GM23338 (cell line): ENCODE measurements around the gene NDUFV1. TPM values are rescaled to one million over a fixed set of nuclear protein-coding genes. Genes with fewer than 3 reads are reported as not detected.

ENCODE experiments used
- ATAC-seq: fragments of 200-7000 bp; cut with Tn5 transposase; 3 replicates; pipeline ENCODE4 v1.9.1; 2020
- DNase-seq: peaks from one replicate; pipeline ENCODE4 v3.0.0-alpha.2; 2015; ENCODE audit warnings: low spot score
- H2AFZ ChIP-seq: fragments of 200-600 bp; sonication (generic); 2 replicates; pipeline ENCODE4 v1.8.0; 2016; ENCODE audit warnings: antibody characterized with exemption, mild to moderate bottlenecking, moderate library complexity
- H3F3A ChIP-seq: fragments of 200-600 bp; sonication (generic); replicated peaks from 2 replicates; pipeline ENCODE4 v1.8.0; 2017; ENCODE audit warnings: antibody characterized with exemption, mixed run types, low read depth
- H3K27ac ChIP-seq: fragments of 200-600 bp; sonication (generic); 2 replicates; pipeline ENCODE4 v1.6.1; 2016; ENCODE audit warnings: low read depth
- H3K27me3 ChIP-seq: fragments of 200-600 bp; sonication (generic); 2 replicates; pipeline ENCODE4 v1.8.0; 2016; ENCODE audit warnings: mild to moderate bottlenecking, mixed run types, moderate library complexity; ENCODE audit not compliant: insufficient read depth
- H3K36me3 ChIP-seq: fragments of 200-600 bp; sonication (generic); 2 replicates; pipeline ENCODE4 v1.8.0; 2016; ENCODE audit warnings: mild to moderate bottlenecking; ENCODE audit not compliant: insufficient read depth
- H3K4me1 ChIP-seq: fragments of 200-600 bp; sonication (generic); 2 replicates; pipeline ENCODE4 v1.8.0; 2016; ENCODE audit warnings: mild to moderate bottlenecking, moderate library complexity; ENCODE audit not compliant: insufficient read depth
- H3K4me2 ChIP-seq: fragments of 200-600 bp; sonication (generic); 2 replicates; pipeline ENCODE4 v1.7.1; 2017; ENCODE audit warnings: mixed run types
- H3K4me3 ChIP-seq: fragments of 200-600 bp; sonication (generic); 2 replicates; pipeline ENCODE4 v1.6.1; 2016; ENCODE audit warnings: mixed run types
- H3K79me2 ChIP-seq: fragments of 200-600 bp; sonication (generic); replicated peaks from 2 replicates; pipeline ENCODE4 v1.8.0; 2017; ENCODE audit warnings: mild to moderate bottlenecking; ENCODE audit not compliant: insufficient read depth
- H3K9me2 ChIP-seq: fragments of 200-600 bp; sonication (generic); 2 replicates; pipeline ENCODE4 v1.8.0; 2017; ENCODE audit not compliant: insufficient read depth
- H4K20me1 ChIP-seq: fragments of 200-600 bp; sonication (generic); replicated peaks from 2 replicates; pipeline ENCODE4 v1.8.0; 2017; ENCODE audit warnings: mild to moderate bottlenecking; ENCODE audit not compliant: insufficient read depth
- H3K27ac Mint-ChIP-seq: 2 replicates; pipeline ENCODE4 v1.8.0; 2020; ENCODE audit warnings: inconsistent platforms, mild to moderate bottlenecking, moderate library complexity, mixed read lengths
- H3K27me3 Mint-ChIP-seq: 3 replicates; pipeline ENCODE4 v1.8.0; 2022; ENCODE audit warnings: low read depth, mild to moderate bottlenecking, moderate library complexity, mixed read lengths, inconsistent platforms; ENCODE audit not compliant: insufficient read depth, poor library complexity
- H3K36me3 Mint-ChIP-seq: 3 replicates; pipeline ENCODE4 v1.8.0; 2021; ENCODE audit warnings: low read depth, mild to moderate bottlenecking, inconsistent platforms, moderate library complexity, mixed read lengths
- H3K4me1 Mint-ChIP-seq: 3 replicates; pipeline ENCODE4 v1.8.0; 2020; ENCODE audit warnings: mild to moderate bottlenecking, inconsistent platforms, mixed read lengths
- H3K4me3 Mint-ChIP-seq: 3 replicates; pipeline ENCODE4 v1.8.0; 2021; ENCODE audit warnings: moderate library complexity, mild to moderate bottlenecking, inconsistent platforms, mixed read lengths
- H3K9me3 Mint-ChIP-seq: 3 replicates; pipeline ENCODE4 v1.8.0; 2020; ENCODE audit warnings: moderate library complexity, mild to moderate bottlenecking, inconsistent platforms, mixed read lengths
- CREB1 ChIP-seq: fragments of 250-450 bp; sonication (Bioruptor Pico); IDR thresholded peaks from 2 replicates; pipeline ENCODE4 v1.5.0; 2020; ENCODE audit warnings: low read depth, mild to moderate bottlenecking, moderate library complexity
- EZH2 ChIP-seq: fragments of 200-600 bp; sonication (generic); IDR thresholded peaks from one replicate; pipeline ENCODE4 v1.8.0; 2017; ENCODE audit warnings: antibody characterized with exemption, mild to moderate bottlenecking, low read depth; ENCODE audit not compliant: unreplicated experiment
- EZH2phosphoT487 ChIP-seq: fragments of 200-600 bp; sonication (generic); IDR thresholded peaks from one replicate; pipeline ENCODE4 v1.8.1; 2018; ENCODE audit warnings: antibody characterized with exemption; ENCODE audit not compliant: unreplicated experiment
- JUNB ChIP-seq: IDR thresholded peaks from one replicate; pipeline ENCODE4 v1.6.1; 2016; ENCODE audit warnings: antibody characterized with exemption; ENCODE audit not compliant: unreplicated experiment
- NANOG ChIP-seq: IDR thresholded peaks from 2 replicates; pipeline ENCODE4 v1.6.1; 2016; ENCODE audit warnings: antibody characterized with exemption, borderline replicate concordance
- POLR2AphosphoS5 ChIP-seq: IDR thresholded peaks from 2 replicates; pipeline ENCODE4 v1.6.1; 2016; ENCODE audit warnings: antibody characterized with exemption, low read depth
- STAT1 ChIP-seq: IDR thresholded peaks from one replicate; pipeline ENCODE4 v1.6.1; 2016; ENCODE audit warnings: antibody characterized with exemption; ENCODE audit not compliant: unreplicated experiment
- ZNF114 ChIP-seq: fragments of 250-450 bp; sonication (Bioruptor Pico); IDR thresholded peaks from 2 replicates; pipeline ENCODE4 v1.5.0; 2020; ENCODE audit warnings: mild to moderate bottlenecking, moderate library complexity
- ZNF331 ChIP-seq: fragments of 250-450 bp; sonication (Bioruptor Pico); IDR thresholded peaks from 2 replicates; pipeline ENCODE4 v1.5.0; 2020; ENCODE audit warnings: low read depth, mild to moderate bottlenecking, moderate library complexity
- polyA plus RNA-seq: library from polyadenylated mRNA; unstranded; fragments of >200 nt; fragmentation: Nextera tagmentation; extraction: Ambion mirVana; gene quantifications from 2 replicates; pipeline ENCODE4 v1.2.1, GENCODE V29; 2016
- total RNA-seq: library from RNA; depleted of rRNA; stranded (reverse); fragments of >200 nt; shearing (Covaris generic); gene quantifications from 2 replicates; pipeline ENCODE4 v1.2.3, GENCODE V29; 2014
- TF ChIP-seq, protein P1 (sequence below): fragments of 250-450 bp; sonication (Bioruptor Pico); IDR thresholded peaks from 2 replicates; pipeline ENCODE4 v1.5.0; 2020; ENCODE audit warnings: mild to moderate bottlenecking, moderate library complexity
- TF ChIP-seq, protein P2 (sequence below): IDR thresholded peaks from one replicate; pipeline ENCODE4 v1.6.1; 2018; ENCODE audit warnings: antibody characterized with exemption; ENCODE audit not compliant: unreplicated experiment
- TF ChIP-seq, protein P3 (sequence below): IDR thresholded peaks from 2 replicates; pipeline ENCODE4 v1.6.1; 2016; ENCODE audit warnings: antibody characterized with exemption
- TF ChIP-seq, protein P4 (sequence below), 2 experiments: fragments of 200-600 bp in 1 of 2; sonication (generic) in 1 of 2; conservative IDR thresholded peaks; 2 replicates each; pipeline versions ENCODE4 v1.5.1 to v1.6.1; 2016 to 2017; ENCODE audit warnings: antibody characterized with exemption in 2 of 2, low read depth in 2 of 2, mild to moderate bottlenecking in 2 of 2, moderate library complexity in 1 of 2

NDUFV1 gene
- total and polyA plus RNA-seq, 2 experiments from 2014 or later = 104 to 241 TPM

DNA sequence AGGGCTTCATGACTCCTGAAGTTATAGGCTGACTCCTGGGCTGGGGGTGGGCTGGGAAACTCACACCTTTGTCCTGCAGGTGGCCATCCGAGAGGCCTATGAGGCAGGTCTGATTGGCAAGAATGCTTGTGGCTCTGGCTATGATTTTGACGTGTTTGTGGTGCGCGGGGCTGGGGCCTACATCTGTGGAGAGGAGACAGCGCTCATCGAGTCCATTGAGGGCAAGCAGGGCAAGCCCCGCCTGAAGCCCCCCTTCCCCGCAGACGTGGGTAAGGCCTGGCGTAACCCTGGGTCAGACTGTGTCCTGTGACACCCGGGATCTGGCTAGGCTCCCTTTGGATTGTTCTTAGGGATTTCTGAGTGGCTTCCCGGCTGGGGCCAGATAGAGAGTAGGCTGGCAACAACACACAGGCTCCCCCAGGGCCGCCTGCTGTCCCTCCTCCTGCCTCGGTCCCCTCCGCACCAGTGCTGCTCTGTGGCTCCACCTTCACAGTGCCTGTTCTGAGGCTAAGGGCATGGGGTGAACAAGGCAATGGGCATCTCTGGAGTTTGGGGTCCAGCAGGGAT is 3.6 kb downstream of the NDUFV1 start:
- Histone ChIP-seq H2AFZ (no peak overlapping the region), H4K20me1 (no peaks in the 10 kb centered on the region), H3K27me3 (0 out of 2 replicates have a peak, but pooled peaks cover 1% of the 10 kb centered on the region), H3K27ac (no peak overlapping the region), H3K4me1 (peaks cover 19% of the 10 kb centered on the region), H3K9me2 (no peaks in the 10 kb centered on the region), H3K79me2 (peaks cover 9% of the 10 kb centered on the region; the same call in 1 of the 2 replicates), H3K4me2 (no peak overlapping the region), H3K36me3 (no peaks in the 10 kb centered on the region), H3F3A (0 out of 2 replicates have a peak, but pooled peaks cover 3% of the 10 kb centered on the region), H3K4me3 (no peak overlapping the region)
- peaks cover 29% of the 10 kb centered on the region for H3K36me3 Mint-ChIP-seq
- TF ChIP-seq, protein P1, sequence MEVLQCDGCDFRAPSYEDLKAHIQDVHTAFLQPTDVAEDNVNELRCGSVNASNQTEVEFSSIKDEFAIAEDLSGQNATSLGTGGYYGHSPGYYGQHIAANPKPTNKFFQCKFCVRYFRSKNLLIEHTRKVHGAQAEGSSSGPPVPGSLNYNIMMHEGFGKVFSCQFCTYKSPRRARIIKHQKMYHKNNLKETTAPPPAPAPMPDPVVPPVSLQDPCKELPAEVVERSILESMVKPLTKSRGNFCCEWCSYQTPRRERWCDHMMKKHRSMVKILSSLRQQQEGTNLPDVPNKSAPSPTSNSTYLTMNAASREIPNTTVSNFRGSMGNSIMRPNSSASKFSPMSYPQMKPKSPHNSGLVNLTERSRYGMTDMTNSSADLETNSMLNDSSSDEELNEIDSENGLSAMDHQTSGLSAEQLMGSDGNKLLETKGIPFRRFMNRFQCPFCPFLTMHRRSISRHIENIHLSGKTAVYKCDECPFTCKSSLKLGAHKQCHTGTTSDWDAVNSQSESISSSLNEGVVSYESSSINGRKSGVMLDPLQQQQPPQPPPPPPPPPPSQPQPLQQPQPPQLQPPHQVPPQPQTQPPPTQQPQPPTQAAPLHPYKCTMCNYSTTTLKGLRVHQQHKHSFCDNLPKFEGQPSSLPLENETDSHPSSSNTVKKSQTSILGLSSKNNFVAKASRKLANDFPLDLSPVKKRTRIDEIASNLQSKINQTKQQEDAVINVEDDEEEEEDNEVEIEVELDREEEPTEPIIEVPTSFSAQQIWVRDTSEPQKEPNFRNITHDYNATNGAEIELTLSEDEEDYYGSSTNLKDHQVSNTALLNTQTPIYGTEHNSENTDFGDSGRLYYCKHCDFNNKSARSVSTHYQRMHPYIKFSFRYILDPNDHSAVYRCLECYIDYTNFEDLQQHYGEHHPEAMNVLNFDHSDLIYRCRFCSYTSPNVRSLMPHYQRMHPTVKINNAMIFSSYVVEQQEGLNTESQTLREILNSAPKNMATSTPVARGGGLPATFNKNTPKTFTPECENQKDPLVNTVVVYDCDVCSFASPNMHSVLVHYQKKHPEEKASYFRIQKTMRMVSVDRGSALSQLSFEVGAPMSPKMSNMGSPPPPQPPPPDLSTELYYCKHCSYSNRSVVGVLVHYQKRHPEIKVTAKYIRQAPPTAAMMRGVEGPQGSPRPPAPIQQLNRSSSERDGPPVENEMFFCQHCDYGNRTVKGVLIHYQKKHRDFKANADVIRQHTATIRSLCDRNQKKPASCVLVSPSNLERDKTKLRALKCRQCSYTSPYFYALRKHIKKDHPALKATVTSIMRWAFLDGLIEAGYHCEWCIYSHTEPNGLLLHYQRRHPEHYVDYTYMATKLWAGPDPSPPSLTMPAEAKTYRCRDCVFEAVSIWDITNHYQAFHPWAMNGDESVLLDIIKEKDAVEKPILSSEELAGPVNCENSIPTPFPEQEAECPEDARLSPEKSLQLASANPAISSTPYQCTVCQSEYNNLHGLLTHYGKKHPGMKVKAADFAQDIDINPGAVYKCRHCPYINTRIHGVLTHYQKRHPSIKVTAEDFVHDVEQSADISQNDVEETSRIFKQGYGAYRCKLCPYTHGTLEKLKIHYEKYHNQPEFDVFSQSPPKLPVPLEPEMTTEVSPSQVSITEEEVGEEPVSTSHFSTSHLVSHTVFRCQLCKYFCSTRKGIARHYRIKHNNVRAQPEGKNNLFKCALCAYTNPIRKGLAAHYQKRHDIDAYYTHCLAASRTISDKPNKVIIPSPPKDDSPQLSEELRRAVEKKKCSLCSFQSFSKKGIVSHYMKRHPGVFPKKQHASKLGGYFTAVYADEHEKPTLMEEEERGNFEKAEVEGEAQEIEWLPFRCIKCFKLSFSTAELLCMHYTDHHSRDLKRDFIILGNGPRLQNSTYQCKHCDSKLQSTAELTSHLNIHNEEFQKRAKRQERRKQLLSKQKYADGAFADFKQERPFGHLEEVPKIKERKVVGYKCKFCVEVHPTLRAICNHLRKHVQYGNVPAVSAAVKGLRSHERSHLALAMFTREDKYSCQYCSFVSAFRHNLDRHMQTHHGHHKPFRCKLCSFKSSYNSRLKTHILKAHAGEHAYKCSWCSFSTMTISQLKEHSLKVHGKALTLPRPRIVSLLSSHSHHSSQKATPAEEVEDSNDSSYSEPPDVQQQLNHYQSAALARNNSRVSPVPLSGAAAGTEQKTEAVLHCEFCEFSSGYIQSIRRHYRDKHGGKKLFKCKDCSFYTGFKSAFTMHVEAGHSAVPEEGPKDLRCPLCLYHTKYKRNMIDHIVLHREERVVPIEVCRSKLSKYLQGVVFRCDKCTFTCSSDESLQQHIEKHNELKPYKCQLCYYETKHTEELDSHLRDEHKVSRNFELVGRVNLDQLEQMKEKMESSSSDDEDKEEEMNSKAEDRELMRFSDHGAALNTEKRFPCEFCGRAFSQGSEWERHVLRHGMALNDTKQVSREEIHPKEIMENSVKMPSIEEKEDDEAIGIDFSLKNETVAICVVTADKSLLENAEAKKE (CRISPR knock-in tag) = no peak
- TF ChIP-seq CREB1 (no peak), EZH2 (no peak), JUNB (no peak), EZH2phosphoT487 (no peak), ZNF114 (CRISPR knock-in tag) (no peak), STAT1 (no peak), POLR2AphosphoS5 (no peak), NANOG (no peak), ZNF331 (CRISPR knock-in tag) (no peak)
- TF ChIP-seq, protein P2, sequence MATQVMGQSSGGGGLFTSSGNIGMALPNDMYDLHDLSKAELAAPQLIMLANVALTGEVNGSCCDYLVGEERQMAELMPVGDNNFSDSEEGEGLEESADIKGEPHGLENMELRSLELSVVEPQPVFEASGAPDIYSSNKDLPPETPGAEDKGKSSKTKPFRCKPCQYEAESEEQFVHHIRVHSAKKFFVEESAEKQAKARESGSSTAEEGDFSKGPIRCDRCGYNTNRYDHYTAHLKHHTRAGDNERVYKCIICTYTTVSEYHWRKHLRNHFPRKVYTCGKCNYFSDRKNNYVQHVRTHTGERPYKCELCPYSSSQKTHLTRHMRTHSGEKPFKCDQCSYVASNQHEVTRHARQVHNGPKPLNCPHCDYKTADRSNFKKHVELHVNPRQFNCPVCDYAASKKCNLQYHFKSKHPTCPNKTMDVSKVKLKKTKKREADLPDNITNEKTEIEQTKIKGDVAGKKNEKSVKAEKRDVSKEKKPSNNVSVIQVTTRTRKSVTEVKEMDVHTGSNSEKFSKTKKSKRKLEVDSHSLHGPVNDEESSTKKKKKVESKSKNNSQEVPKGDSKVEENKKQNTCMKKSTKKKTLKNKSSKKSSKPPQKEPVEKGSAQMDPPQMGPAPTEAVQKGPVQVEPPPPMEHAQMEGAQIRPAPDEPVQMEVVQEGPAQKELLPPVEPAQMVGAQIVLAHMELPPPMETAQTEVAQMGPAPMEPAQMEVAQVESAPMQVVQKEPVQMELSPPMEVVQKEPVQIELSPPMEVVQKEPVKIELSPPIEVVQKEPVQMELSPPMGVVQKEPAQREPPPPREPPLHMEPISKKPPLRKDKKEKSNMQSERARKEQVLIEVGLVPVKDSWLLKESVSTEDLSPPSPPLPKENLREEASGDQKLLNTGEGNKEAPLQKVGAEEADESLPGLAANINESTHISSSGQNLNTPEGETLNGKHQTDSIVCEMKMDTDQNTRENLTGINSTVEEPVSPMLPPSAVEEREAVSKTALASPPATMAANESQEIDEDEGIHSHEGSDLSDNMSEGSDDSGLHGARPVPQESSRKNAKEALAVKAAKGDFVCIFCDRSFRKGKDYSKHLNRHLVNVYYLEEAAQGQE = no peak
- TF ChIP-seq, protein P3, sequence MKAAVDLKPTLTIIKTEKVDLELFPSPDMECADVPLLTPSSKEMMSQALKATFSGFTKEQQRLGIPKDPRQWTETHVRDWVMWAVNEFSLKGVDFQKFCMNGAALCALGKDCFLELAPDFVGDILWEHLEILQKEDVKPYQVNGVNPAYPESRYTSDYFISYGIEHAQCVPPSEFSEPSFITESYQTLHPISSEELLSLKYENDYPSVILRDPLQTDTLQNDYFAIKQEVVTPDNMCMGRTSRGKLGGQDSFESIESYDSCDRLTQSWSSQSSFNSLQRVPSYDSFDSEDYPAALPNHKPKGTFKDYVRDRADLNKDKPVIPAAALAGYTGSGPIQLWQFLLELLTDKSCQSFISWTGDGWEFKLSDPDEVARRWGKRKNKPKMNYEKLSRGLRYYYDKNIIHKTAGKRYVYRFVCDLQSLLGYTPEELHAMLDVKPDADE = no peak
- TF ChIP-seq, protein P4, sequence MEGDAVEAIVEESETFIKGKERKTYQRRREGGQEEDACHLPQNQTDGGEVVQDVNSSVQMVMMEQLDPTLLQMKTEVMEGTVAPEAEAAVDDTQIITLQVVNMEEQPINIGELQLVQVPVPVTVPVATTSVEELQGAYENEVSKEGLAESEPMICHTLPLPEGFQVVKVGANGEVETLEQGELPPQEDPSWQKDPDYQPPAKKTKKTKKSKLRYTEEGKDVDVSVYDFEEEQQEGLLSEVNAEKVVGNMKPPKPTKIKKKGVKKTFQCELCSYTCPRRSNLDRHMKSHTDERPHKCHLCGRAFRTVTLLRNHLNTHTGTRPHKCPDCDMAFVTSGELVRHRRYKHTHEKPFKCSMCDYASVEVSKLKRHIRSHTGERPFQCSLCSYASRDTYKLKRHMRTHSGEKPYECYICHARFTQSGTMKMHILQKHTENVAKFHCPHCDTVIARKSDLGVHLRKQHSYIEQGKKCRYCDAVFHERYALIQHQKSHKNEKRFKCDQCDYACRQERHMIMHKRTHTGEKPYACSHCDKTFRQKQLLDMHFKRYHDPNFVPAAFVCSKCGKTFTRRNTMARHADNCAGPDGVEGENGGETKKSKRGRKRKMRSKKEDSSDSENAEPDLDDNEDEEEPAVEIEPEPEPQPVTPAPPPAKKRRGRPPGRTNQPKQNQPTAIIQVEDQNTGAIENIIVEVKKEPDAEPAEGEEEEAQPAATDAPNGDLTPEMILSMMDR (conservative IDR thresholded peaks at IDR 0.05; ENCODE audit: low read depth in 2 of 2) = no peak
- ATAC-seq (no peak), DNase-seq (no peak)
- no peak overlapping the region for H3K27ac Mint-ChIP-seq
- H3K4me3 Mint-ChIP-seq = no peak overlapping the region
- peaks cover 14% of the 10 kb centered on the region for H3K27me3 Mint-ChIP-seq
- H3K9me3 Mint-ChIP-seq = no peaks in the 10 kb centered on the region; the same call in 2 of the 3 replicates
- H3K4me1 Mint-ChIP-seq = peaks cover 19% of the 10 kb centered on the region
